Measurements from ENCODE around the gene GADD45GIP1.
"Not testable (repeated sequence)": the region's sequence is repeated elsewhere in the genome, so short reads cannot be mapped to it uniquely, and the experiment has no call there.

Gene GADD45GIP1

GRCh38 chr19:12982648-12983047 lies 25.6 kb upstream of the GADD45GIP1 start:
- no peak for TF ChIP-seq CTCF (IDR thresholded peaks at IDR 0.05; ENCODE audit: unreplicated experiment in 3 of 3)
- peaks cover 16% of the 10 kb centered on the region for H3K4me1 Mint-ChIP-seq
- H3K36me3 Mint-ChIP-seq (ENCODE audit: low read depth), result no peaks in the 10 kb centered on the region
- no peak overlapping the region for H3K27ac Mint-ChIP-seq
- H3K4me3 Mint-ChIP-seq, result no peak overlapping the region
- peaks cover 47% of the 10 kb centered on the region for H3K27me3 Mint-ChIP-seq (ENCODE audit: low read depth)
- no peaks in the 10 kb centered on the region for H3K9me3 Mint-ChIP-seq

GRCh38 chr19:12979974-12980373 lies 23.0 kb upstream of the GADD45GIP1 start:
- Mint-ChIP-seq H3K9me3 (no peaks in the 10 kb centered on the region), H3K27me3 (ENCODE audit: low read depth) (peaks cover 27% of the 10 kb centered on the region), H3K4me1 (peaks cover 3% of the 10 kb centered on the region), H3K27ac (no peak overlapping the region), H3K36me3 (ENCODE audit: low read depth) (no peaks in the 10 kb centered on the region), H3K4me3 (no peak overlapping the region)
- TF ChIP-seq CTCF (IDR thresholded peaks at IDR 0.05; ENCODE audit: unreplicated experiment in 3 of 3), result no peak

- not testable (repeated sequence) for H3K36me3 Mint-ChIP-seq (ENCODE audit: low read depth); H3K4me3 Mint-ChIP-seq; H3K27ac Mint-ChIP-seq; H3K9me3 Mint-ChIP-seq; H3K4me1 Mint-ChIP-seq
- H3K27me3 Mint-ChIP-seq (ENCODE audit: low read depth), result peaks cover 33% of the 10 kb centered on the region
Observed at GRCh38 chr19:12976109-12976508, 19.1 kb upstream of the GADD45GIP1 start.

- Mint-ChIP-seq H3K4me3 (no peak overlapping the region), H3K36me3 (ENCODE audit: low read depth) (no peaks in the 10 kb centered on the region), H3K27ac (no peak overlapping the region), H3K27me3 (ENCODE audit: low read depth) (peaks cover 33% of the 10 kb centered on the region), H3K9me3 (no peaks in the 10 kb centered on the region), H3K4me1 (no peaks in the 10 kb centered on the region)
- no peak for TF ChIP-seq CTCF (IDR thresholded peaks at IDR 0.05; ENCODE audit: unreplicated experiment in 3 of 3)
Observed at GRCh38 chr19:12975221-12975741, 18.3 kb upstream of the GADD45GIP1 start.

- H3K9me3 Mint-ChIP-seq, result no peaks in the 10 kb centered on the region
- H3K27me3 Mint-ChIP-seq (ENCODE audit: low read depth), result peaks cover 27% of the 10 kb centered on the region
- TF ChIP-seq CTCF (IDR thresholded peaks at IDR 0.05; ENCODE audit: unreplicated experiment in 3 of 3), result no peak
- no peak overlapping the region for H3K4me3 Mint-ChIP-seq
- H3K27ac Mint-ChIP-seq, result no peak overlapping the region
- H3K4me1 Mint-ChIP-seq, result no peaks in the 10 kb centered on the region
- H3K36me3 Mint-ChIP-seq (ENCODE audit: low read depth), result no peaks in the 10 kb centered on the region
Observed at GRCh38 chr19:12974301-12975220, 17.5 kb upstream of the GADD45GIP1 start.

- Mint-ChIP-seq H3K36me3 (ENCODE audit: low read depth) (no peaks in the 10 kb centered on the region), H3K4me1 (no peaks in the 10 kb centered on the region), H3K27ac (no peak overlapping the region), H3K27me3 (ENCODE audit: low read depth) (peaks cover 22% of the 10 kb centered on the region), H3K4me3 (no peak overlapping the region), H3K9me3 (no peaks in the 10 kb centered on the region)
- TF ChIP-seq CTCF (IDR thresholded peaks at IDR 0.05; ENCODE audit: unreplicated experiment in 3 of 3), result no peak
Observed at GRCh38 chr19:12973236-12973635, 16.2 kb upstream of the GADD45GIP1 start.
